ENCODE data around the gene POLR2F. TPM values are rescaled to one million over a fixed set of nuclear protein-coding genes. Genes with fewer than 3 reads are reported as not detected.

Gene POLR2F
- polyA plus RNA-seq, 1 donor from 2014 or later = 195 TPM

- Histone ChIP-seq H3K27me3 (ENCODE audit: insufficient read depth, low read depth, low read length) (no peaks in the 10 kb centered on the region), H3F3A (ENCODE audit: insufficient read depth, low read length, poor library complexity, severe bottlenecking) (no peaks in the 10 kb centered on the region), H3K9me2 (ENCODE audit: insufficient read depth, low read length) (no peaks in the 10 kb centered on the region), H3K9me3 (ENCODE audit: low read length) (no peaks in the 10 kb centered on the region), H3K79me2 (replicated peaks; ENCODE audit: insufficient read depth, low read length) (peaks cover 5% of the 10 kb centered on the region), H4K20me1 (ENCODE audit: insufficient read depth) (no peaks in the 10 kb centered on the region), H3K27ac (ENCODE audit: low read length) (no peak overlapping the region), H3K4me3 (ENCODE audit: low read length) (no peak overlapping the region), H3K36me3 (ENCODE audit: insufficient read depth, low read length) (no peaks in the 10 kb centered on the region), H2AFZ (ENCODE audit: low read depth, low read length) (no peak overlapping the region), H3K4me2 (ENCODE audit: low read length) (no peak overlapping the region), H3K9ac (ENCODE audit: low read length) (no peak overlapping the region)
- TF ChIP-seq CTCF (IDR thresholded peaks at IDR 0.05; ENCODE audit: poor library complexity, severe bottlenecking) = no peak
- no peak for TF ChIP-seq TAF1 (IDR thresholded peaks at IDR 0.05; ENCODE audit: low read depth)
- no peak for TF ChIP-seq EZH2 (IDR thresholded peaks at IDR 0.05; ENCODE audit: borderline replicate concordance, insufficient read depth, low read length, poor library complexity, severe bottlenecking)
- no peak for TF ChIP-seq EP300 (conservative IDR thresholded peaks at IDR 0.05; ENCODE audit: poor library complexity, severe bottlenecking)
- no peak for TF ChIP-seq RAD21 (conservative IDR thresholded peaks at IDR 0.05)
- no peak for TF ChIP-seq SMC3 (conservative IDR thresholded peaks at IDR 0.05; ENCODE audit: poor library complexity)
- no peak for TF ChIP-seq MXI1 (conservative IDR thresholded peaks at IDR 0.05; ENCODE audit: poor library complexity, severe bottlenecking)
- no peak for TF ChIP-seq REST (IDR thresholded peaks at IDR 0.05; ENCODE audit: borderline replicate concordance)
- no peak for TF ChIP-seq POLR2AphosphoS5 (IDR thresholded peaks at IDR 0.05)
These were observed 14.3 kb downstream of the POLR2F start for GRCh38 chr22:37967637-37968451.

GRCh38 chr22:37968452-37969251 lies 15.2 kb downstream of the POLR2F start:
- Histone ChIP-seq H3K9me2 (ENCODE audit: insufficient read depth, low read length) (no peaks in the 10 kb centered on the region), H3K9ac (ENCODE audit: low read length) (no peak overlapping the region), H3K27ac (ENCODE audit: low read length) (no peak overlapping the region), H2AFZ (ENCODE audit: low read depth, low read length) (no peak overlapping the region), H3F3A (ENCODE audit: insufficient read depth, low read length, poor library complexity, severe bottlenecking) (no peaks in the 10 kb centered on the region), H4K20me1 (ENCODE audit: insufficient read depth) (no peaks in the 10 kb centered on the region), H3K4me3 (ENCODE audit: low read length) (no peak overlapping the region), H3K4me2 (ENCODE audit: low read length) (no peak overlapping the region), H3K27me3 (ENCODE audit: insufficient read depth, low read depth, low read length) (no peaks in the 10 kb centered on the region), H3K36me3 (ENCODE audit: insufficient read depth, low read length) (no peaks in the 10 kb centered on the region), H3K79me2 (replicated peaks; ENCODE audit: insufficient read depth, low read length) (peaks cover 5% of the 10 kb centered on the region), H3K9me3 (ENCODE audit: low read length) (no peaks in the 10 kb centered on the region)
- TF ChIP-seq RAD21 (conservative IDR thresholded peaks at IDR 0.05) = no peak
- no peak for TF ChIP-seq REST (IDR thresholded peaks at IDR 0.05; ENCODE audit: borderline replicate concordance)
- no peak for TF ChIP-seq TAF1 (IDR thresholded peaks at IDR 0.05; ENCODE audit: low read depth)
- TF ChIP-seq POLR2AphosphoS5 (IDR thresholded peaks at IDR 0.05) = no peak
- no peak for TF ChIP-seq EP300 (conservative IDR thresholded peaks at IDR 0.05; ENCODE audit: poor library complexity, severe bottlenecking)
- no peak for TF ChIP-seq EZH2 (IDR thresholded peaks at IDR 0.05; ENCODE audit: borderline replicate concordance, insufficient read depth, low read length, poor library complexity, severe bottlenecking)
- no peak for TF ChIP-seq MXI1 (conservative IDR thresholded peaks at IDR 0.05; ENCODE audit: poor library complexity, severe bottlenecking)
- no peak for TF ChIP-seq CTCF (IDR thresholded peaks at IDR 0.05; ENCODE audit: poor library complexity, severe bottlenecking)
- TF ChIP-seq SMC3 (conservative IDR thresholded peaks at IDR 0.05; ENCODE audit: poor library complexity) = no peak
